SK-N-SH (cell line): ENCODE results near the gene SLC25A31.

Experiments used
- GATA2 ChIP-seq: sonication (generic); formaldehyde crosslinking; IDR thresholded peaks from 2 replicates; pipeline ENCODE4 v1.5.0; 2020; ENCODE audit warnings: mild to moderate bottlenecking, missing genetic modification reagents
- JUND ChIP-seq: IDR thresholded peaks from 2 replicates; pipeline ENCODE4 v1.4.0; 2012
- NRF1 ChIP-seq: IDR thresholded peaks from 2 replicates; pipeline ENCODE4 v1.6.1; 2012; ENCODE audit warnings: low read depth, mild to moderate bottlenecking, low read length
- POLR2AphosphoS5 ChIP-seq: IDR thresholded peaks from 2 replicates; pipeline ENCODE4 v1.6.1; 2012; ENCODE audit warnings: low read depth, low read length
- RXRA ChIP-seq: IDR thresholded peaks from 2 replicates; pipeline ENCODE4 v1.4.0; 2012; ENCODE audit warnings: low read depth, mild to moderate bottlenecking, borderline replicate concordance
- TF ChIP-seq, protein P1 (sequence below): IDR thresholded peaks from 2 replicates; pipeline ENCODE4 v1.6.1; 2012; ENCODE audit warnings: mild to moderate bottlenecking, low read depth, low read length, moderate library complexity
- TF ChIP-seq, protein P2 (sequence below): fragments of 200-600 bp; sonication (generic); IDR thresholded peaks from 2 replicates; pipeline ENCODE4 v1.6.1; 2017; ENCODE audit warnings: antibody characterized with exemption, mild to moderate bottlenecking, moderate library complexity

DNA sequence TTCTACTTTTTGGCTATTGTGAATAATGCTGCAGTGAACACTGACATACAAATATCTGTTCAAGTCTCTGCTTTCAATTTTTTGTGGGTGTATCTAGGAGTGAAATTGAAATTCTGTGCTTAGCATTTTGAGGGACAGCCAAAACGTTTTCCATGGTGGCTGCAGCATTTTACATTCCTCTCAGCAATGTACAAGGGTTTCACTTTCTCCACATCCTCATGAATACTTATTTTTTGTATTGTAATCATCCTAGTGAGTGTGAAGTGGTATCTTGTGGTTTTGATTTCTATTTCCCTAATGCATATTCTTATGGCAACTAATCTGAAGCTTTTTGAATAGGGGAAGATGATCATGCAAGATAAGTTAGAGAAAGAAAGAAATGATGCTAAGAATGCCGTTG is 92.2 kb downstream of the SLC25A31 start:
- TF ChIP-seq POLR2AphosphoS5 (no peak), JUND (no peak), RXRA (no peak), NRF1 (no peak), GATA2 (CRISPR knock-in tag) (no peak)
- TF ChIP-seq, protein P1, sequence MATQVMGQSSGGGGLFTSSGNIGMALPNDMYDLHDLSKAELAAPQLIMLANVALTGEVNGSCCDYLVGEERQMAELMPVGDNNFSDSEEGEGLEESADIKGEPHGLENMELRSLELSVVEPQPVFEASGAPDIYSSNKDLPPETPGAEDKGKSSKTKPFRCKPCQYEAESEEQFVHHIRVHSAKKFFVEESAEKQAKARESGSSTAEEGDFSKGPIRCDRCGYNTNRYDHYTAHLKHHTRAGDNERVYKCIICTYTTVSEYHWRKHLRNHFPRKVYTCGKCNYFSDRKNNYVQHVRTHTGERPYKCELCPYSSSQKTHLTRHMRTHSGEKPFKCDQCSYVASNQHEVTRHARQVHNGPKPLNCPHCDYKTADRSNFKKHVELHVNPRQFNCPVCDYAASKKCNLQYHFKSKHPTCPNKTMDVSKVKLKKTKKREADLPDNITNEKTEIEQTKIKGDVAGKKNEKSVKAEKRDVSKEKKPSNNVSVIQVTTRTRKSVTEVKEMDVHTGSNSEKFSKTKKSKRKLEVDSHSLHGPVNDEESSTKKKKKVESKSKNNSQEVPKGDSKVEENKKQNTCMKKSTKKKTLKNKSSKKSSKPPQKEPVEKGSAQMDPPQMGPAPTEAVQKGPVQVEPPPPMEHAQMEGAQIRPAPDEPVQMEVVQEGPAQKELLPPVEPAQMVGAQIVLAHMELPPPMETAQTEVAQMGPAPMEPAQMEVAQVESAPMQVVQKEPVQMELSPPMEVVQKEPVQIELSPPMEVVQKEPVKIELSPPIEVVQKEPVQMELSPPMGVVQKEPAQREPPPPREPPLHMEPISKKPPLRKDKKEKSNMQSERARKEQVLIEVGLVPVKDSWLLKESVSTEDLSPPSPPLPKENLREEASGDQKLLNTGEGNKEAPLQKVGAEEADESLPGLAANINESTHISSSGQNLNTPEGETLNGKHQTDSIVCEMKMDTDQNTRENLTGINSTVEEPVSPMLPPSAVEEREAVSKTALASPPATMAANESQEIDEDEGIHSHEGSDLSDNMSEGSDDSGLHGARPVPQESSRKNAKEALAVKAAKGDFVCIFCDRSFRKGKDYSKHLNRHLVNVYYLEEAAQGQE, result no peak
- TF ChIP-seq, protein P2, sequence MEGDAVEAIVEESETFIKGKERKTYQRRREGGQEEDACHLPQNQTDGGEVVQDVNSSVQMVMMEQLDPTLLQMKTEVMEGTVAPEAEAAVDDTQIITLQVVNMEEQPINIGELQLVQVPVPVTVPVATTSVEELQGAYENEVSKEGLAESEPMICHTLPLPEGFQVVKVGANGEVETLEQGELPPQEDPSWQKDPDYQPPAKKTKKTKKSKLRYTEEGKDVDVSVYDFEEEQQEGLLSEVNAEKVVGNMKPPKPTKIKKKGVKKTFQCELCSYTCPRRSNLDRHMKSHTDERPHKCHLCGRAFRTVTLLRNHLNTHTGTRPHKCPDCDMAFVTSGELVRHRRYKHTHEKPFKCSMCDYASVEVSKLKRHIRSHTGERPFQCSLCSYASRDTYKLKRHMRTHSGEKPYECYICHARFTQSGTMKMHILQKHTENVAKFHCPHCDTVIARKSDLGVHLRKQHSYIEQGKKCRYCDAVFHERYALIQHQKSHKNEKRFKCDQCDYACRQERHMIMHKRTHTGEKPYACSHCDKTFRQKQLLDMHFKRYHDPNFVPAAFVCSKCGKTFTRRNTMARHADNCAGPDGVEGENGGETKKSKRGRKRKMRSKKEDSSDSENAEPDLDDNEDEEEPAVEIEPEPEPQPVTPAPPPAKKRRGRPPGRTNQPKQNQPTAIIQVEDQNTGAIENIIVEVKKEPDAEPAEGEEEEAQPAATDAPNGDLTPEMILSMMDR, result no peak
